ENCODE measurements around the gene ELF1.
"Not testable (repeated sequence)": the region's sequence is repeated elsewhere in the genome, so short reads cannot be mapped to it uniquely, and the experiment has no call there.

The ELF1 gene

DNA sequence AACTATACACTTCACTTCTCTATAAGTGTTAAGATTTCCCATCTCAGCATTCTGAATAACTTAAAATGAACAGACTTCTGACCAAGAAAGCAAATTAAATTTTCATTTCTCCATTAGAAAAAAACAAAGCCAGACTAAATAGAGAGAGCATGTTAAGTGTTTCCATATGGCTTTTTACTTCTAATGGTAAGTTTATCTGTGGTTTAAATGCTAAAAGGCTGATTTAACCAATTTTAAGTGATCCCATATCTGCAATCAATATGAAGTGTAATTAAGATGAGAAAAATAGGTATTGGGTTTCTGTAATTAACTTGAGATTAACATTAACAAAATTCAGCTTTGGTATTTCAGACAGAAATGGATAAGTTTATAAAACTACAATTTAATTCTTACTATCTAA lies 107.8 kb downstream of the ELF1 start:
- H3K27me3 Mint-ChIP-seq = no peaks in the 10 kb centered on the region
- H3K27ac Mint-ChIP-seq = no peak overlapping the region
- ATAC-seq (replicated peaks) (no peak), DNase-seq (no peak)
- H3K4me1 Mint-ChIP-seq = peaks cover 7 to 26% of the 10 kb centered on the region in 2 donors
- H3K4me3 Mint-ChIP-seq = no peak overlapping the region
- peaks cover 8 to 9% of the 10 kb centered on the region in 2 donors for H3K36me3 Mint-ChIP-seq
- H3K9me3 Mint-ChIP-seq = no peaks in the 10 kb centered on the region

- ATAC-seq (replicated peaks) = peak in 1 of 2 donors; percentile 23
- Mint-ChIP-seq H3K9me3 (no peaks in the 10 kb centered on the region), H3K27ac (no peak overlapping the region), H3K4me1 (peaks cover 4 to 19% of the 10 kb centered on the region in 2 donors), H3K4me3 (no peak overlapping the region), H3K27me3 (no peaks in the 10 kb centered on the region), H3K36me3 (peaks cover 8 to 9% of the 10 kb centered on the region in 2 donors)
- no peak for DNase-seq
These were observed 108.6 kb downstream of the ELF1 start for GRCh38 chr13:40910324-40911050.

DNA sequence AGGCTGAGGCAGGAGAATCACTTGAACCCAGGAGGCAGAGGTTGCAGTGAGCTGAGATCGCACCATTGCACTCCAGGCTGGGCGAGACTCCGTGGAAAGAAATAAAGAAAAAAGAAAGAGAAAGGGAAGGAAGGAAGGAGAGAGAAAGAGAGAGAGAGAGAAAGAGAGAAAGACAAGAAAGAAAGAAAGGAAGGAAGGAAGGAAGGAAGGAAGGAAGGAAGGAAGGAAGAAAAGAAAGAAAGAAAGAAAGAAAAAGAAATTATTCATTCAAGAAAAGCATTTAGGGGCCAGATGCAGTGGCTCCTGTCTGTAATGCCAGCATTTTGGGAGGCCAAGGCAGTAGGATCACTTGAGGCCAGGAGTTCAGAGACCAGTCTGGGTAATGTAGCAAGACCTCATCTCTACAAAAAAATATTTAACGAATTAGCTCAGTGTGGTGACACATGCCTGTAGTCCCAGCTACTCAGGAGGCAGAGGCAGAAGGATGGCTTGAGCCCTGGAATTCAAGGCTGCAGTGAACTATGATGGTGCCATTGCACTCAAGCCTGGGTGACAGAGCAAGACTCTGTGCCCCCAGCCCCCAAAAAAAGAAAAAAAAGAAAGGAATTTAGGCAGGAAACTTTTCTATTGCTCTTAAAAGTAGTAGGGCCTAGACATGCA lies 109.4 kb downstream of the ELF1 start:
- H3K27ac Mint-ChIP-seq; H3K9me3 Mint-ChIP-seq; H3K4me3 Mint-ChIP-seq; H3K27me3 Mint-ChIP-seq; ATAC-seq (replicated peaks); DNase-seq: not testable (repeated sequence)
- Mint-ChIP-seq H3K36me3 (peaks cover 8 to 12% of the 10 kb centered on the region in 2 donors), H3K4me1 (peaks cover 4 to 11% of the 10 kb centered on the region in 2 donors)

- no peaks in the 10 kb centered on the region for H3K27me3 Mint-ChIP-seq
- no peak overlapping the region for H3K4me3 Mint-ChIP-seq
- H3K4me1 Mint-ChIP-seq = peaks cover 4 to 9% of the 10 kb centered on the region in 2 donors
- H3K36me3 Mint-ChIP-seq = peaks cover 8 to 12% of the 10 kb centered on the region in 2 donors
- ATAC-seq (replicated peaks) (no peak), DNase-seq (no peak)
- H3K27ac Mint-ChIP-seq = no peak overlapping the region
- no peaks in the 10 kb centered on the region for H3K9me3 Mint-ChIP-seq
These were observed 110.6 kb downstream of the ELF1 start for GRCh38 chr13:40908546-40908945.

- H3K27ac Mint-ChIP-seq; H3K4me1 Mint-ChIP-seq; H3K9me3 Mint-ChIP-seq; H3K36me3 Mint-ChIP-seq; ATAC-seq (replicated peaks); H3K27me3 Mint-ChIP-seq; H3K4me3 Mint-ChIP-seq; DNase-seq: not testable (repeated sequence)
These were observed 118.1 kb downstream of the ELF1 start for GRCh38 chr13:40901032-40901431.

GRCh38 chr13:40900568-40900967 lies 118.5 kb downstream of the ELF1 start:
- not testable (repeated sequence) for H3K27ac Mint-ChIP-seq; H3K4me1 Mint-ChIP-seq; H3K9me3 Mint-ChIP-seq; H3K27me3 Mint-ChIP-seq; H3K4me3 Mint-ChIP-seq; DNase-seq; ATAC-seq (replicated peaks); H3K36me3 Mint-ChIP-seq

DNA sequence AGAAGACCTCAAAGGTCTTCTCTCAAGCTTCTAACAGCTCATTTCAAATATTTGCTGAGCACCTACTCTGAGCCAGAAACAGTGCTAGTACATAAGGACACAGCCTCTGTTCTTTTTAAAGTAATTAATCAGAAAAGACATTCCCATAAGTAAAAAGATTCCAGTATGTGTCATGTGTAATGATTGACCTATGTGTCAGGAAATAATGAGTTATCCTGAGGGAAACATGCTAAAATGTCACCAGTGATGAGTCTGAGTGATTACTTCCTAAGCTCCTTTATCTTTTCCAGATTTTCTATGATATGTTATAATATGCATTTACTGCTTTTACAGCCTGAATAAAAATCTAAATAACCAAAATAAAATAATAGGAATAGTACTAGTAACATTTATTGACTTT lies 122.1 kb downstream of the ELF1 start:
- H3K27me3 Mint-ChIP-seq = no peaks in the 10 kb centered on the region
- no peak overlapping the region for H3K27ac Mint-ChIP-seq
- H3K4me3 Mint-ChIP-seq = no peak overlapping the region
- no peak for ATAC-seq (replicated peaks)
- H3K36me3 Mint-ChIP-seq = peaks cover 0 to 5% of the 10 kb centered on the region in 2 donors
- no peaks in the 10 kb centered on the region for H3K9me3 Mint-ChIP-seq
- peaks cover 5 to 17% of the 10 kb centered on the region in 2 donors for H3K4me1 Mint-ChIP-seq
- DNase-seq = no peak

DNA sequence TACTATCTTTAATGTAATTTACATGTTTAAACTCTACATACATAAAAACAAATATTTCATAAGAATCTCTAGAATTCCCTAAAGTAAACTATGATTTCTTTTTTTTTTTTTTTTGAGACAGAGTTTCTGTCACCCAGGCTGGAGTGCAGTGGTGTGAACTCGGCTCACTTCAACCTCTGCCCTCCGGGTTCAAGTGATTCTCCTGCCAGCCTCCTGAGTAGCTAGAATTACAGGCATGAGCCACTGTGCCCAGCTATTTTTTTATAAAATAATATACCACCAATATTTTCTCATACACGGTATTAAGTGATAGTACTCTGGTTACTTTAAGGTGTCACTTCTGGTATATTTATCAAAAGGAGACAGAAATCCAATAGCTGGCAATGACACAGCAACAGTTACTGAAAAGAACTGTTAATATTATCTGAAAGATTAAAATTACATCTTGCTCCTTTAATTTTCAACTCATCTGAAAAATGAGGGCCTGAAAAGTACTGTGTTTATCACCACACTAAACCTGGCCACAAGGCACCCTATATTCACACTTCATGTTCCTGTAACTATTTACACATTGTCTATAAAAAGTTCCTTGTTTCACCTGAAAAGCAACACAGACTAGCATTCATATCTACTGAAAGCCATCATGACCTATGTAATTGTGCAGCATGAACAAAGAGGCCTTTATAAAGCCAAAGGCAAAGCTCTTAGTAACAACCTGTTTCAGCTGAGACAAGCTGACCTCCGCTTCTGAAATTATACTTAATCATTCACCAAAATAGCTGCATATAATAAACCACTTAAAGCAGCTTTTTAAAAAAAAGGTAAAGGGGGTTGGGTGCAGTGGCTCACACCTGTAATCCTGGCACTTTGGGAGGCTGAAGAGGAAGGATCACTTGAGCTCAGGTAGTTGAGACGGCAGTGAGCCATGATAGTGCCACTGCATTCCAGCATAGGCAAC lies 123.6 kb downstream of the ELF1 start:
- peaks cover 6 to 11% of the 10 kb centered on the region in 2 donors for H3K36me3 Mint-ChIP-seq
- no peak overlapping the region for H3K27ac Mint-ChIP-seq
- DNase-seq (no peak), ATAC-seq (replicated peaks) (no peak)
- H3K4me3 Mint-ChIP-seq = no peak overlapping the region
- H3K9me3 Mint-ChIP-seq = peaks cover 0 to 4% of the 10 kb centered on the region in 2 donors
- H3K4me1 Mint-ChIP-seq = peaks cover 5 to 17% of the 10 kb centered on the region in 2 donors
- H3K27me3 Mint-ChIP-seq = no peaks in the 10 kb centered on the region

DNA sequence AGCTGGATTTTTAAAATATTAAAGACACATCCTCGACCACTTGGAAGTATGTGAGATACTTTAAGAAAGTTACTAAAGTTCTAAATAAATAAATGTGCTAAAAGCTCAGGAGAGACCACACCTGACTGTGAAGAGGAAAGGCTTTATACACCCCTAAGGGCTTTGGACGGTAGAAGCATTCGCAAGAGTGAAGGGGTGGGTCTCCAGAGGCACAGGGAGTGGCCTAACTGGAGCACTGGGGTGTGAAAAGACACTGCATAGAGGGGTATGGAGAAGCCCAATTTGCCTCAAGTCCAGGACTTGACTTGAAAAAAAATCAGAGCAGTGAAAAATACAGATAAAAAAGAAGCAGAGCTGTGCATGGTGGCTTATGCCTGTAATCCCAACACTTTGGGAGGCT lies 125.5 kb downstream of the ELF1 start:
- not testable (repeated sequence) for H3K27me3 Mint-ChIP-seq; DNase-seq; H3K9me3 Mint-ChIP-seq; H3K27ac Mint-ChIP-seq; H3K4me3 Mint-ChIP-seq; ATAC-seq (replicated peaks)
- Mint-ChIP-seq H3K4me1 (peaks cover 9 to 17% of the 10 kb centered on the region in 2 donors), H3K36me3 (peaks cover 13 to 25% of the 10 kb centered on the region in 2 donors)

GRCh38 chr13:40886017-40886416 lies 133.1 kb downstream of the ELF1 start:
- Mint-ChIP-seq H3K4me3 (no peak overlapping the region), H3K9me3 (peaks cover 17 to 21% of the 10 kb centered on the region in 2 donors), H3K27ac (no peak overlapping the region), H3K36me3 (peaks cover 44 to 64% of the 10 kb centered on the region in 2 donors), H3K27me3 (no peaks in the 10 kb centered on the region), H3K4me1 (peaks cover 6 to 12% of the 10 kb centered on the region in 2 donors)
- no peak for DNase-seq
- no peak for ATAC-seq (replicated peaks)

- ATAC-seq (replicated peaks); H3K27me3 Mint-ChIP-seq; DNase-seq; H3K27ac Mint-ChIP-seq; H3K4me3 Mint-ChIP-seq: not testable (repeated sequence)
- Mint-ChIP-seq H3K9me3 (peaks cover 19 to 24% of the 10 kb centered on the region in 2 donors), H3K4me1 (peaks cover 7 to 28% of the 10 kb centered on the region in 2 donors), H3K36me3 (peaks cover 55 to 72% of the 10 kb centered on the region in 2 donors)
These were observed 134.9 kb downstream of the ELF1 start for GRCh38 chr13:40884175-40884574.
